GM12878 (cell line): Measurements from ENCODE around the gene AMBRA1. TPM values are rescaled to one million over a fixed set of nuclear protein-coding genes. Genes with fewer than 3 reads are reported as not detected.

Experiments
- ATAC-seq: fragments of 200-7000 bp; cut with Tn5 transposase; 3 replicates; pipeline ENCODE4 v1.9.1; 2020; ENCODE audit warnings: mild to moderate bottlenecking, moderate library complexity
- BruUV-seq: library from RNA; stranded (reverse); fragments of 400-500 nt; replicated peaks from 2 replicates; lab custom pipeline; 2021; lab: Mats Ljungman, UMichigan
- CTCF ChIA-PET: fragments of 300-600 bp; sonication (Branson Sonifier 250); formaldehyde crosslinking; extraction: SDS; loops from one replicate; lab custom pipeline; 2021; ENCODE audit warnings: inconsistent platforms; lab: Yijun Ruan, JAX
- POLR2A ChIA-PET: fragments of 350-600 bp; formaldehyde crosslinking; extraction: SDS; loops from one replicate; lab custom pipeline; 2021; ENCODE audit warnings: inconsistent platforms; lab: Charles Lee
- RAD21 ChIA-PET: fragments of 300-600 bp; sonication (Branson Sonifier 250); formaldehyde crosslinking; loops from one replicate; lab custom pipeline; 2023; ENCODE audit warnings: antibody characterized with exemption; ENCODE audit not compliant: unreplicated experiment; lab: Charles Lee
- SMC1A ChIA-PET: fragments of 300-600 bp; sonication (Branson Sonifier 250); formaldehyde crosslinking; loops from one replicate; lab custom pipeline; 2023; ENCODE audit not compliant: unreplicated experiment, uncharacterized antibody; lab: Charles Lee
- DNase-seq: peaks from one replicate; pipeline ENCODE4 v3.0.0-alpha.2; 2011; ENCODE audit warnings: low read depth, low spot score
- FAIRE-seq: peaks from 3 replicates; lab custom pipeline; 2011; peaks lifted over from hg19 to GRCh38; lab: Jason Lieb, UNC
- H2AFZ ChIP-seq: 2 replicates; pipeline ENCODE4 v1.6.0; 2011; ENCODE audit warnings: low read depth, low read length, control low read depth; ENCODE audit not compliant: control insufficient read depth
- H3K27ac ChIP-seq: 2 replicates; pipeline ENCODE4 v1.5.1; 2011; ENCODE audit warnings: control low read depth; ENCODE audit not compliant: control insufficient read depth, insufficient read depth
- H3K27me3 ChIP-seq, 2 experiments: replicated peaks in 1 of 2; 2 replicates each; pipeline versions ENCODE4 v1.6.0 to v1.6.1; 2011; ENCODE audit warnings: low read length in 1 of 2; ENCODE audit not compliant: control insufficient read depth in 2 of 2, insufficient read depth in 2 of 2
- H3K36me3 ChIP-seq, 2 experiments: 2 replicates each; pipeline ENCODE4 v1.5.1; 2011; ENCODE audit warnings: low read length in 1 of 2; ENCODE audit not compliant: control insufficient read depth in 2 of 2, insufficient read depth in 2 of 2
- H3K4me1 ChIP-seq: 2 replicates; pipeline ENCODE4 v1.6.1; 2011; ENCODE audit warnings: mild to moderate bottlenecking, low read length, moderate library complexity, mixed read lengths; ENCODE audit not compliant: control insufficient read depth, insufficient read depth
- H3K4me2 ChIP-seq: 2 replicates; pipeline ENCODE4 v1.6.0; 2011; ENCODE audit warnings: control low read depth; ENCODE audit not compliant: control insufficient read depth, insufficient read depth
- H3K4me3 ChIP-seq: fragments of 200-600 bp; sonication (generic); 2 replicates; pipeline ENCODE4 v1.5.1; 2016
- H3K79me2 ChIP-seq: 2 replicates; pipeline ENCODE4 v1.6.0; 2011; ENCODE audit warnings: low read length; ENCODE audit not compliant: control insufficient read depth, insufficient read depth
- H3K9ac ChIP-seq: 2 replicates; pipeline ENCODE4 v1.8.0; 2011; ENCODE audit warnings: low read length, control low read depth, mixed read lengths; ENCODE audit not compliant: control insufficient read depth, insufficient read depth
- H3K9me3 ChIP-seq: replicated peaks from 3 replicates; pipeline ENCODE4 v1.5.1; 2011; ENCODE audit warnings: mild to moderate bottlenecking, low read length; ENCODE audit not compliant: control insufficient read depth, insufficient read depth
- H4K20me1 ChIP-seq: 2 replicates; pipeline ENCODE4 v1.6.0; 2011; ENCODE audit not compliant: control insufficient read depth, insufficient read depth
- BACH1 ChIP-seq: fragments of 450-650 bp; IDR thresholded peaks from 2 replicates; pipeline ENCODE4 v1.6.1; 2017; ENCODE audit warnings: mild to moderate bottlenecking, borderline replicate concordance
- BCL3 ChIP-seq: IDR thresholded peaks from 2 replicates; pipeline ENCODE4 v1.6.1; 2011; ENCODE audit warnings: borderline replicate concordance, low read depth, mild to moderate bottlenecking, moderate library complexity, low read length; ENCODE audit not compliant: insufficient read depth, poor library complexity, severe bottlenecking
- BMI1 ChIP-seq: fragments of 450-650 bp; IDR thresholded peaks from 2 replicates; pipeline ENCODE4 v1.6.1; 2016; ENCODE audit warnings: mild to moderate bottlenecking, moderate library complexity, borderline replicate concordance
- CHD1 ChIP-seq: IDR thresholded peaks from 2 replicates; pipeline ENCODE4 v1.6.1; 2012; ENCODE audit warnings: low read depth, low read length, improper control_type of control experiment
- EGR1 ChIP-seq, 2 experiments: IDR thresholded peaks; 1 replicate in 1 of 2; 2 replicates in 1 of 2; pipeline ENCODE4 v1.6.1; 2011 to 2012; ENCODE audit warnings: low read depth in 2 of 2, low read length in 2 of 2, borderline replicate concordance in 1 of 2, mild to moderate bottlenecking in 1 of 2, moderate library complexity in 1 of 2
- FOXM1 ChIP-seq: IDR thresholded peaks from 2 replicates; pipeline ENCODE4 v1.6.1; 2012; ENCODE audit warnings: low read depth, mild to moderate bottlenecking, inconsistent platforms, low read length, moderate library complexity
- IRF5 ChIP-seq: fragments of 450-650 bp; IDR thresholded peaks from 2 replicates; pipeline ENCODE4 v1.6.1; 2017; ENCODE audit warnings: borderline replicate concordance
- JUNB ChIP-seq: IDR thresholded peaks from 2 replicates; pipeline ENCODE4 v1.6.1; 2016; ENCODE audit warnings: antibody characterized with exemption, mild to moderate bottlenecking
- KAT2A ChIP-seq: conservative IDR thresholded peaks from 2 replicates; pipeline ENCODE4 v1.6.1; 2011; ENCODE audit warnings: low read depth, low read length; ENCODE audit not compliant: control insufficient read depth
- NFXL1 ChIP-seq: fragments of 450-650 bp; IDR thresholded peaks from 2 replicates; pipeline ENCODE4 v1.6.1; 2017; ENCODE audit warnings: antibody characterized with exemption, mild to moderate bottlenecking, borderline replicate concordance
- POU2F2 ChIP-seq: IDR thresholded peaks from 3 replicates; pipeline ENCODE4 v1.6.1; 2011; ENCODE audit warnings: low read depth, mild to moderate bottlenecking, low read length, borderline replicate concordance
- PRDM15 ChIP-seq: fragments of 450-650 bp; formaldehyde crosslinking; IDR thresholded peaks from 2 replicates; pipeline ENCODE4 v1.4.0; 2020; ENCODE audit warnings: mild to moderate bottlenecking, moderate library complexity
- RB1 ChIP-seq: fragments of 450-650 bp; formaldehyde crosslinking; IDR thresholded peaks from 2 replicates; pipeline ENCODE4 v1.6.1; 2017; ENCODE audit warnings: mild to moderate bottlenecking, borderline replicate concordance
- RBBP5 ChIP-seq: fragments of 200-600 bp; sonication (generic); conservative IDR thresholded peaks from 2 replicates; pipeline ENCODE4 v1.6.1; 2016
- SMARCA5 ChIP-seq: fragments of 450-650 bp; IDR thresholded peaks from 2 replicates; pipeline ENCODE4 v1.6.1; 2017; ENCODE audit warnings: mild to moderate bottlenecking
- TARDBP ChIP-seq: IDR thresholded peaks from 2 replicates; pipeline ENCODE4 v1.6.1; 2016; ENCODE audit warnings: borderline replicate concordance
- TCF3 ChIP-seq: IDR thresholded peaks from 2 replicates; pipeline ENCODE4 v1.6.1; 2012; ENCODE audit warnings: low read depth, mild to moderate bottlenecking, low read length, borderline replicate concordance; ENCODE audit not compliant: insufficient read depth
- WGBS: methylation state at CpG from one replicate; pipeline ENCODE4 v1.1.6; 2016; ENCODE audit warnings: low lambda C conversion rate; ENCODE audit not compliant: insufficient replicate concordance, insufficient coverage; ENCODE audit errors: missing lambda C conversion rate; 5-methylcytosine and 5-hydroxymethylcytosine counted together
- in situ Hi-C: fragments of 300-500 bp; cut with MboI; formaldehyde crosslinking; loops from 9 replicates; pipeline ENCODE4 v1.14.3; 2018; ENCODE audit warnings: mixed read lengths
- intact Hi-C: fragments of 100-400 bp; cut with micrococcal nuclease; formaldehyde crosslinking; loops from one replicate; pipeline ENCODE4 v1.14.2; 2022; ENCODE audit not compliant: unreplicated experiment
- polyA plus RNA-seq, 11 experiments: library from polyadenylated mRNA; depleted of rRNA in 4 of 11; unstranded in 6 of 11; stranded (reverse) in 5 of 11; fragments of >200 nt; fragmentation: Nextera tagmentation in 4 of 11; fragmentation: Illumina TruSeq in 1 of 11; extraction: Ambion mirVana in 4 of 11; extraction: Trizol in 1 of 11; gene quantifications; 1 replicate in 1 of 11; 2 replicates in 10 of 11; pipeline versions ENCODE4 v1.2.1 to v1.2.3, GENCODE V29; 2011 to 2016; ENCODE audit warnings: inconsistent platforms in 2 of 11, missing spikeins in 2 of 11, low read depth in 1 of 11
- total RNA-seq, 4 experiments: library from RNA; depleted of rRNA in 3 of 4; stranded (reverse); fragments of >200 nt in 3 of 4; fragmentation: Illumina TruSeq in 1 of 4; extraction: Trizol in 1 of 4; gene quantifications; 2 replicates each; pipeline versions ENCODE4 v1.2.1 to v1.2.3, GENCODE V29; 2013 to 2021

The AMBRA1 gene
- total and polyA plus RNA-seq, 10 of the 15 experiments (the other 5 are each of a cell fraction or from before 2014, with no cell fraction given), result 0.57 to 34.3 (median 13.7) TPM

DNA sequence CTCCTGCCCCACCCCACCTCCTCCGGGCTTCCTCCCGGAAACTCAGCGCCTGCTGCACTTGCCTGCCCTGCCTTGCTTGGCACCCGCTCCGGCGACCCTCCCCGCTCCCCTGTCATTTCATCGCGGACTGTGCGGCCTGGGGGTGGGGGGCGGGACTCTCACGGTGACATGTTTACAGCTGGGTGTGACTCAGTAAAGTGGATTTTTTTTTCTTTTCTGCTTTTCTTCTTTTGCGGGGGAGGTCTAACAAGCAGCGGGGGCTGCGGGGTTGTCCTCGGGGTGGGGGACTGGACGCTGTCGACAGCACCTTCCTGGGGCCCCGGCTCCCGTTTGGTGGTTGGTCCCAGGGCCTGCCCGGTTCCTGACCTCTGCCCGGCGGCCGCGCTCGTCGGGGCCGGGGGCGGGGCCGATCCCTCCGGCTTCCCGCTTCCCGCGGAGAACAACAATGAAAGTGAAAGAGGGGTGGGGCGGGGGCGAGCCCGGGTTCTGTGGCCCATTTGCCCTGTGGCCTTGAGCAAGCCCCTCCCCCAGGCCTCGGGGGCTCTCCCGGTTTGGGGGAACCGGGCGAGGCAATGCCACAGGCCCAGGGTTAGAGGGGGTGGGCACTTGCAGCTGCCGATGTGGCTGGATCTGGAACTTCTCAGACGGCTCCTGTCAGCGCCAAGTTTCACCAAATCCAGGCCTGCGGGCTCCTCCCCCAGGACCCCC is 213.3 kb downstream of the AMBRA1 start:
- Histone ChIP-seq H3K9me3 (no peaks in the 10 kb centered on the region), H3K9ac (peak overlapping the region; percentile 39), H3K27me3 (peaks cover 6 to 12% of the 10 kb centered on the region in 2 experiments), H3K36me3 (peaks cover 4 to 12% of the 10 kb centered on the region in 2 experiments; a peak in 3 of 4 replicates), H3K79me2 (no peaks in the 10 kb centered on the region), H3K4me1 (peaks cover 8% of the 10 kb centered on the region), H2AFZ (peak overlapping the region; percentile 47; the same call in 1 of the 2 replicates), H3K4me2 (peak overlapping the region; percentile 99), H3K4me3 (peak overlapping the region; percentile 70), H4K20me1 (no peaks in the 10 kb centered on the region), H3K27ac (no peak overlapping the region)
- in situ Hi-C loops, result no loop called here
- no TSS peak for BruUV-seq
- DNase-seq, result no peak
- ChIA-PET POLR2A (interaction anchor here (0.6 kb wide), 1 partner anchor 532 kb away, joined by 3 read pairs; no protein-coding TSS in a partner anchor), CTCF (no interaction called here), RAD21 (interaction anchor here (0.7 to 1.3 kb wide), 2 partner anchors 11 to 64 kb away, joined by 3 read pairs; no protein-coding TSS in a partner anchor), SMC1A (no interaction called here)
- FAIRE-seq, result no peak
- peak; percentile 58 for ATAC-seq
- WGBS, result 10% methylated on average over 42 of the region's 45 CpGs
- intact Hi-C loops, result no loop called here
- TF ChIP-seq FOXM1, result no peak
- TF ChIP-seq EGR1 (IDR thresholded peaks at IDR 0.05; ENCODE audit: borderline replicate concordance in 1 of 2, low read depth in 2 of 2, low read length in 2 of 2), result peak in 1 of 2 experiments; percentile 48; a peak in 1 of 3 replicates
- no peak for TF ChIP-seq RBBP5
- TF ChIP-seq IRF5, result no peak
- TF ChIP-seq RB1, result 0 out of 2 replicates have a peak, but pooled peaks have one; percentile 41
- TF ChIP-seq SMARCA5, result no peak
- no peak for TF ChIP-seq POU2F2
- TF ChIP-seq PRDM15, result no peak
- TF ChIP-seq JUNB, result no peak
- TF ChIP-seq TCF3, result no peak
- TF ChIP-seq NFXL1, result no peak
- no peak for TF ChIP-seq KAT2A
- TF ChIP-seq TARDBP, result no peak
- TF ChIP-seq BCL3, result no peak
- TF ChIP-seq CHD1, result no peak
- TF ChIP-seq BMI1, result no peak
- no peak; the same call in 1 of the 2 replicates for TF ChIP-seq BACH1
